Esophagus muscularis mucosa (tissue), 3 donors: ENCODE measurements around the gene SEMA4B.

ENCODE experiments used
- CTCF ChIP-seq, 3 experiments: fragments of 200-600 bp in 2 of 3; fragments of 450-650 bp in 1 of 3; sonication (generic) in 2 of 3; IDR thresholded peaks; one replicate each; pipeline ENCODE4 v1.5.1; 2017 to 2019; ENCODE audit warnings: antibody characterized with exemption in 3 of 3, mild to moderate bottlenecking in 2 of 3, moderate library complexity in 1 of 3
- POLR2A ChIP-seq: fragments of 450-650 bp; IDR thresholded peaks from one replicate; pipeline ENCODE4 v1.6.1; 2017; ENCODE audit warnings: antibody characterized with exemption, moderate library complexity, mild to moderate bottlenecking, low read depth
- POLR2AphosphoS5 ChIP-seq, 2 donors: sonication (generic); formaldehyde crosslinking; IDR thresholded peaks; one replicate each; pipeline ENCODE4 v1.6.1; 2017; ENCODE audit warnings: antibody characterized with exemption in 2 of 2

GRCh38 chr15:90241343-90242192 lies 40.4 kb downstream of the SEMA4B start:
- TF ChIP-seq POLR2A (no peak), CTCF (IDR thresholded peaks at IDR 0.05) (no peak), POLR2AphosphoS5 (IDR thresholded peaks at IDR 0.05) (no peak)
